Endothelial cell of umbilical vein (primary cell): Measurements from ENCODE around the gene APOH. TPM values are rescaled to one million over a fixed set of nuclear protein-coding genes. Genes with fewer than 3 reads are reported as not detected.

ENCODE experiments used
- BruUV-seq: library from RNA; stranded (reverse); fragments of 400-500 nt; replicated peaks from 2 replicates; lab custom pipeline; 2021; lab: Mats Ljungman, UMichigan
- CTCF ChIA-PET: fragments of 300-600, 350-600 bp; sonication (Branson Sonifier 250); formaldehyde crosslinking; loops from one replicate; lab custom pipeline; 2021; ENCODE audit warnings: antibody characterized with exemption, inconsistent platforms; lab: Charles Lee
- POLR2A ChIA-PET: fragments of 300-600, 350-600 bp; sonication (Branson Sonifier 250); formaldehyde crosslinking; loops from one replicate; lab custom pipeline; 2021; ENCODE audit warnings: antibody characterized with exemption, inconsistent platforms; lab: Charles Lee
- DNase-seq: peaks from one replicate; pipeline ENCODE4 v3.0.0-alpha.2; 2011; ENCODE audit warnings: low read depth, low spot score
- FAIRE-seq: peaks from 2 replicates; lab custom pipeline; 2011; peaks lifted over from hg19 to GRCh38; lab: Jason Lieb, UNC
- H2AFZ ChIP-seq: 2 replicates; pipeline ENCODE4 v1.6.0; 2012; ENCODE audit warnings: low read depth, low read length, control low read depth, inconsistent platforms
- H3K27ac ChIP-seq: 2 replicates; pipeline ENCODE4 v1.5.1; 2011; ENCODE audit warnings: low read depth, mild to moderate bottlenecking, control low read depth, low read length, moderate library complexity; ENCODE audit not compliant: insufficient read depth
- H3K27me3 ChIP-seq, 2 experiments: 2 replicates each; pipeline versions ENCODE4 v1.6.0 to v1.6.1; 2011; ENCODE audit warnings: low read length in 2 of 2, mixed read lengths in 1 of 2; ENCODE audit not compliant: control insufficient read depth in 2 of 2, insufficient read depth in 2 of 2
- H3K36me3 ChIP-seq, 2 experiments: 2 replicates in 1 of 2; 3 replicates in 1 of 2; pipeline ENCODE4 v1.5.1; 2011; ENCODE audit warnings: low read length in 2 of 2, mild to moderate bottlenecking in 1 of 2, moderate library complexity in 1 of 2; ENCODE audit not compliant: control insufficient read depth in 2 of 2, insufficient read depth in 2 of 2; ENCODE audit errors: extremely low read depth in 1 of 2
- H3K4me1 ChIP-seq: 3 replicates; pipeline ENCODE4 v1.5.1; 2011; ENCODE audit warnings: mild to moderate bottlenecking, low read length; ENCODE audit not compliant: control insufficient read depth, insufficient read depth; ENCODE audit errors: extremely low read depth
- H3K4me2 ChIP-seq: 2 replicates; pipeline ENCODE4 v1.6.1; 2011; ENCODE audit warnings: low read length, control low read depth, mixed read lengths; ENCODE audit not compliant: insufficient read depth
- H3K4me3 ChIP-seq, 3 experiments: fragments of 200-600 bp in 1 of 3; sonication (generic), shearing (Covaris generic) in 1 of 3; replicated peaks in 1 of 3; 2 replicates each; pipeline ENCODE4 v1.5.1; 2011 to 2016; ENCODE audit warnings: control low read depth in 3 of 3, low read length in 3 of 3, mild to moderate bottlenecking in 2 of 3, inconsistent platforms in 1 of 3, low read depth in 1 of 3, moderate library complexity in 1 of 3; ENCODE audit not compliant: insufficient read depth in 1 of 3
- H3K79me2 ChIP-seq: 2 replicates; pipeline ENCODE4 v1.6.0; 2012; ENCODE audit warnings: low read length, inconsistent platforms; ENCODE audit not compliant: control insufficient read depth, insufficient read depth
- H3K9ac ChIP-seq: replicated peaks from 2 replicates; pipeline ENCODE3; 2011; ENCODE audit warnings: low read length, control low read depth; ENCODE audit not compliant: insufficient read depth; ENCODE audit errors: extremely low read depth
- H3K9me1 ChIP-seq: replicated peaks from 3 replicates; pipeline ENCODE4 v1.6.0; 2011; ENCODE audit warnings: mild to moderate bottlenecking, low read length; ENCODE audit not compliant: control insufficient read depth, insufficient read depth; ENCODE audit errors: extremely low read depth
- H3K9me3 ChIP-seq: replicated peaks from 2 replicates; pipeline ENCODE4 v1.5.1; 2012; ENCODE audit warnings: low read length, inconsistent platforms; ENCODE audit not compliant: control insufficient read depth, insufficient read depth
- H4K20me1 ChIP-seq: replicated peaks from 2 replicates; pipeline ENCODE3; 2011; ENCODE audit warnings: mild to moderate bottlenecking, low read length; ENCODE audit not compliant: control insufficient read depth, insufficient read depth; ENCODE audit errors: extremely low read depth
- CTCF ChIP-seq, 2 donors: IDR thresholded peaks; 1 replicate in 1 of 2; 2 replicates in 1 of 2; pipeline ENCODE4 v1.5.1; 2011; ENCODE audit warnings: low read length in 2 of 2, mild to moderate bottlenecking in 2 of 2, moderate library complexity in 2 of 2, control low read depth in 1 of 2, inconsistent platforms in 1 of 2, low read depth in 1 of 2; ENCODE audit not compliant: insufficient read depth in 1 of 2; ENCODE audit errors: extremely low read depth in 1 of 2
- EZH2 ChIP-seq: IDR thresholded peaks from 2 replicates; pipeline ENCODE4 v1.6.1; 2012; ENCODE audit warnings: borderline replicate concordance, low read depth, mild to moderate bottlenecking, moderate library complexity, low read length, inconsistent platforms; ENCODE audit not compliant: severe bottlenecking
- FOS ChIP-seq: IDR thresholded peaks from 2 replicates; pipeline ENCODE4 v1.6.1; 2011; ENCODE audit warnings: mild to moderate bottlenecking, low read length, moderate library complexity, borderline replicate concordance; ENCODE audit not compliant: insufficient read depth
- GATA2 ChIP-seq: IDR thresholded peaks from 2 replicates; pipeline ENCODE4 v1.7.0; 2011; ENCODE audit warnings: low read depth, mild to moderate bottlenecking, moderate library complexity, mixed read lengths, low read length; ENCODE audit not compliant: insufficient read length, insufficient read depth
- JUN ChIP-seq: IDR thresholded peaks from 2 replicates; pipeline ENCODE4 v1.6.1; 2011; ENCODE audit warnings: borderline replicate concordance, low read depth; ENCODE audit not compliant: insufficient read length, insufficient read depth
- MYC ChIP-seq: IDR thresholded peaks from one replicate; pipeline ENCODE4 v1.6.1; 2011; ENCODE audit warnings: mild to moderate bottlenecking, low read depth, low read length
- POLR2A ChIP-seq: IDR thresholded peaks from 2 replicates; pipeline ENCODE4 v1.6.1; 2012; ENCODE audit warnings: low read depth, mild to moderate bottlenecking, control low read depth, low read length
- POLR2AphosphoS5 ChIP-seq: IDR thresholded peaks from 2 replicates; pipeline ENCODE4 v1.6.1; 2012; ENCODE audit warnings: low read depth, mild to moderate bottlenecking, control low read depth, low read length, moderate library complexity; ENCODE audit not compliant: insufficient read depth
- dilution Hi-C: fragments of 300-500 bp; cut with MboI; formaldehyde crosslinking; loops from one replicate; pipeline ENCODE4 v1.15.0; 2019; ENCODE audit warnings: low sequenced_read_pairs; ENCODE audit not compliant: extremely low pct_ligation_motif_present
- intact Hi-C: fragments of 100-400 bp; cut with micrococcal nuclease; formaldehyde crosslinking; loops from one replicate; pipeline ENCODE4 v1.10.0; 2022
- polyA plus RNA-seq, 4 experiments: library from polyadenylated mRNA; depleted of rRNA in 3 of 4; stranded (reverse) in 3 of 4; unstranded in 1 of 4; fragments of >200 nt; gene quantifications; 2 replicates each; pipeline versions ENCODE4 v1.2.1 to v1.2.3, GENCODE V29; 2011 to 2012; ENCODE audit warnings: missing spikeins in 1 of 4
- total RNA-seq: library from RNA; stranded (reverse); gene quantifications from 2 replicates; pipeline ENCODE4 v1.2.3, GENCODE V29; 2021
- TF ChIP-seq, protein P1 (sequence below): IDR thresholded peaks from 2 replicates; pipeline ENCODE4 v1.6.1; 2011; ENCODE audit not compliant: insufficient read depth, insufficient read length

Gene APOH
- total and polyA plus RNA-seq, 2 donors (not counting 3 experiments of a cell fraction or from before 2014, with no cell fraction given), result not detected

DNA sequence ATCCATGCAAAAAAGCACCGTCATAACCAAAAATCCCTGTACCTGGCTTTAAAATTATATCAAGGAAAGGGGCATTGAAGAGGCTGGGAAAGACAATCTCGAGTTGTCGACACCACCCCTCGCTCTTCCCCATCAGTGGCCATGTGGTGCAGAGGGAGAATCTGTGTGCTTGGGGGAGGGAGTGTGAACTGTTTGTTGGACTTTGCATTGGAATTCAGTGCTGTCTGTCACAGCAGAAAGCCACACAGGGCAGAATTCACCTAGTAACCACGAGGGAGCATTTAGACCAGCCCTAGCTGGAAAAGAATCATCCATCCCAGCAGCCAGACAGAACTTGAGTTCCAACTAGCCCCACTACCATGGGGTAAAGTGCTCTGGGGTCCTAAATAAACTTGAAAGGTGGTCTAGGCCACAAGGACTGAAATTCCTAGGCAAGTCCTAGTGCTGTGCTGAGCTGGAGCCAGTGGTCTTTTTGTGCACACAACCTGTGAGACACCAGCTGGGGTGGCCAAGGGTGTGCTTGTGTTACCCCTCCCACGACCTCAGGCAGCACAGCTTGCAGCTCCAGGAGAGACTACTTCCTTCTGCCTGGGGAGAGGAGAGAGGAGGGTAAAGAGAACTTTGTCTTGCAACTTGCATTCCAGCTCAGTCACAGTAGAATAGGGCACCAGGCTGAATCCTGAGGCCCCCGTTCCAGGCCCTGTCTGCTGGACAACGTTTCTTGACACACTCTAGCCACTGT, 25.8 kb downstream of the APOH start:
- BruUV-seq, result no TSS peak
- Histone ChIP-seq H3K4me2 (no peak overlapping the region), H3K4me3 (no peak overlapping the region), H3K9ac (no peak overlapping the region), H3K9me1 (no peaks in the 10 kb centered on the region), H3K27me3 (no peaks in the 10 kb centered on the region), H3K4me1 (no peaks in the 10 kb centered on the region), H2AFZ (no peak overlapping the region), H3K79me2 (no peaks in the 10 kb centered on the region), H3K27ac (no peak overlapping the region), H4K20me1 (no peaks in the 10 kb centered on the region), H3K36me3 (no peaks in the 10 kb centered on the region), H3K9me3 (no peaks in the 10 kb centered on the region)
- DNase-seq (no peak), FAIRE-seq (no peak)
- POLR2A ChIA-PET, result no interaction called here
- CTCF ChIA-PET, result interaction anchor here (5.2 kb wide), 1 partner anchor 470 kb away, joined by 55 read pairs; no protein-coding TSS in a partner anchor
- dilution Hi-C loops, result no loop called here
- intact Hi-C loops, result no loop called here
- TF ChIP-seq GATA2 (no peak), POLR2AphosphoS5 (no peak), EZH2 (no peak), FOS (no peak), JUN (no peak), MYC (no peak), POLR2A (no peak), CTCF (IDR thresholded peaks at IDR 0.05; ENCODE audit: extremely low read depth in 1 of 2, insufficient read depth in 1 of 2, low read depth in 1 of 2, low read length in 2 of 2) (no peak)
- TF ChIP-seq, protein P1, sequence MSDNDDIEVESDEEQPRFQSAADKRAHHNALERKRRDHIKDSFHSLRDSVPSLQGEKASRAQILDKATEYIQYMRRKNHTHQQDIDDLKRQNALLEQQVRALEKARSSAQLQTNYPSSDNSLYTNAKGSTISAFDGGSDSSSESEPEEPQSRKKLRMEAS, result no peak
